Endothelial cell of umbilical vein (primary cell): ENCODE results near the gene GRAMD4. TPM values are rescaled to one million over a fixed set of nuclear protein-coding genes. Genes with fewer than 3 reads are reported as not detected.

ENCODE experiments used
- BruUV-seq: library from RNA; stranded (reverse); fragments of 400-500 nt; replicated peaks from 2 replicates; lab custom pipeline; 2021; lab: Mats Ljungman, UMichigan
- CTCF ChIA-PET: fragments of 300-600, 350-600 bp; sonication (Branson Sonifier 250); formaldehyde crosslinking; loops from one replicate; lab custom pipeline; 2021; ENCODE audit warnings: antibody characterized with exemption, inconsistent platforms; lab: Charles Lee
- POLR2A ChIA-PET: fragments of 300-600, 350-600 bp; sonication (Branson Sonifier 250); formaldehyde crosslinking; loops from one replicate; lab custom pipeline; 2021; ENCODE audit warnings: antibody characterized with exemption, inconsistent platforms; lab: Charles Lee
- DNase-seq: peaks from one replicate; pipeline ENCODE4 v3.0.0-alpha.2; 2011; ENCODE audit warnings: low read depth, low spot score
- FAIRE-seq: peaks from 2 replicates; lab custom pipeline; 2011; peaks lifted over from hg19 to GRCh38; lab: Jason Lieb, UNC
- H2AFZ ChIP-seq: 2 replicates; pipeline ENCODE4 v1.6.0; 2012; ENCODE audit warnings: low read depth, low read length, control low read depth, inconsistent platforms
- H3K27ac ChIP-seq: 2 replicates; pipeline ENCODE4 v1.5.1; 2011; ENCODE audit warnings: low read depth, mild to moderate bottlenecking, control low read depth, low read length, moderate library complexity; ENCODE audit not compliant: insufficient read depth
- H3K27me3 ChIP-seq, 2 experiments: 2 replicates each; pipeline versions ENCODE4 v1.6.0 to v1.6.1; 2011; ENCODE audit warnings: low read length in 2 of 2, mixed read lengths in 1 of 2; ENCODE audit not compliant: control insufficient read depth in 2 of 2, insufficient read depth in 2 of 2
- H3K36me3 ChIP-seq, 2 experiments: 2 replicates in 1 of 2; 3 replicates in 1 of 2; pipeline ENCODE4 v1.5.1; 2011; ENCODE audit warnings: low read length in 2 of 2, mild to moderate bottlenecking in 1 of 2, moderate library complexity in 1 of 2; ENCODE audit not compliant: control insufficient read depth in 2 of 2, insufficient read depth in 2 of 2; ENCODE audit errors: extremely low read depth in 1 of 2
- H3K4me1 ChIP-seq: 3 replicates; pipeline ENCODE4 v1.5.1; 2011; ENCODE audit warnings: mild to moderate bottlenecking, low read length; ENCODE audit not compliant: control insufficient read depth, insufficient read depth; ENCODE audit errors: extremely low read depth
- H3K4me2 ChIP-seq: 2 replicates; pipeline ENCODE4 v1.6.1; 2011; ENCODE audit warnings: low read length, control low read depth, mixed read lengths; ENCODE audit not compliant: insufficient read depth
- H3K4me3 ChIP-seq, 3 experiments: fragments of 200-600 bp in 1 of 3; sonication (generic), shearing (Covaris generic) in 1 of 3; replicated peaks in 1 of 3; 2 replicates each; pipeline ENCODE4 v1.5.1; 2011 to 2016; ENCODE audit warnings: control low read depth in 3 of 3, low read length in 3 of 3, mild to moderate bottlenecking in 2 of 3, inconsistent platforms in 1 of 3, low read depth in 1 of 3, moderate library complexity in 1 of 3; ENCODE audit not compliant: insufficient read depth in 1 of 3
- H3K79me2 ChIP-seq: 2 replicates; pipeline ENCODE4 v1.6.0; 2012; ENCODE audit warnings: low read length, inconsistent platforms; ENCODE audit not compliant: control insufficient read depth, insufficient read depth
- H3K9ac ChIP-seq: replicated peaks from 2 replicates; pipeline ENCODE3; 2011; ENCODE audit warnings: low read length, control low read depth; ENCODE audit not compliant: insufficient read depth; ENCODE audit errors: extremely low read depth
- H3K9me1 ChIP-seq: replicated peaks from 3 replicates; pipeline ENCODE4 v1.6.0; 2011; ENCODE audit warnings: mild to moderate bottlenecking, low read length; ENCODE audit not compliant: control insufficient read depth, insufficient read depth; ENCODE audit errors: extremely low read depth
- H3K9me3 ChIP-seq: replicated peaks from 2 replicates; pipeline ENCODE4 v1.5.1; 2012; ENCODE audit warnings: low read length, inconsistent platforms; ENCODE audit not compliant: control insufficient read depth, insufficient read depth
- H4K20me1 ChIP-seq: replicated peaks from 2 replicates; pipeline ENCODE3; 2011; ENCODE audit warnings: mild to moderate bottlenecking, low read length; ENCODE audit not compliant: control insufficient read depth, insufficient read depth; ENCODE audit errors: extremely low read depth
- EZH2 ChIP-seq: IDR thresholded peaks from 2 replicates; pipeline ENCODE4 v1.6.1; 2012; ENCODE audit warnings: borderline replicate concordance, low read depth, mild to moderate bottlenecking, moderate library complexity, low read length, inconsistent platforms; ENCODE audit not compliant: severe bottlenecking
- FOS ChIP-seq: IDR thresholded peaks from 2 replicates; pipeline ENCODE4 v1.6.1; 2011; ENCODE audit warnings: mild to moderate bottlenecking, low read length, moderate library complexity, borderline replicate concordance; ENCODE audit not compliant: insufficient read depth
- GATA2 ChIP-seq: IDR thresholded peaks from 2 replicates; pipeline ENCODE4 v1.7.0; 2011; ENCODE audit warnings: low read depth, mild to moderate bottlenecking, moderate library complexity, mixed read lengths, low read length; ENCODE audit not compliant: insufficient read length, insufficient read depth
- JUN ChIP-seq: IDR thresholded peaks from 2 replicates; pipeline ENCODE4 v1.6.1; 2011; ENCODE audit warnings: borderline replicate concordance, low read depth; ENCODE audit not compliant: insufficient read length, insufficient read depth
- MYC ChIP-seq: IDR thresholded peaks from one replicate; pipeline ENCODE4 v1.6.1; 2011; ENCODE audit warnings: mild to moderate bottlenecking, low read depth, low read length
- POLR2A ChIP-seq: IDR thresholded peaks from 2 replicates; pipeline ENCODE4 v1.6.1; 2012; ENCODE audit warnings: low read depth, mild to moderate bottlenecking, control low read depth, low read length
- POLR2AphosphoS5 ChIP-seq: IDR thresholded peaks from 2 replicates; pipeline ENCODE4 v1.6.1; 2012; ENCODE audit warnings: low read depth, mild to moderate bottlenecking, control low read depth, low read length, moderate library complexity; ENCODE audit not compliant: insufficient read depth
- dilution Hi-C: fragments of 300-500 bp; cut with MboI; formaldehyde crosslinking; loops from one replicate; pipeline ENCODE4 v1.15.0; 2019; ENCODE audit warnings: low sequenced_read_pairs; ENCODE audit not compliant: extremely low pct_ligation_motif_present
- intact Hi-C: fragments of 100-400 bp; cut with micrococcal nuclease; formaldehyde crosslinking; loops from one replicate; pipeline ENCODE4 v1.10.0; 2022
- polyA plus RNA-seq, 4 experiments: library from polyadenylated mRNA; depleted of rRNA in 3 of 4; stranded (reverse) in 3 of 4; unstranded in 1 of 4; fragments of >200 nt; gene quantifications; 2 replicates each; pipeline versions ENCODE4 v1.2.1 to v1.2.3, GENCODE V29; 2011 to 2012; ENCODE audit warnings: missing spikeins in 1 of 4
- total RNA-seq: library from RNA; stranded (reverse); gene quantifications from 2 replicates; pipeline ENCODE4 v1.2.3, GENCODE V29; 2021
- TF ChIP-seq, protein P1 (sequence below): IDR thresholded peaks from 2 replicates; pipeline ENCODE4 v1.6.1; 2011; ENCODE audit not compliant: insufficient read depth, insufficient read length
- TF ChIP-seq, protein P2 (sequence below), 2 donors: IDR thresholded peaks; 1 replicate in 1 of 2; 2 replicates in 1 of 2; pipeline ENCODE4 v1.5.1; 2011; ENCODE audit warnings: low read length in 2 of 2, mild to moderate bottlenecking in 2 of 2, moderate library complexity in 2 of 2, control low read depth in 1 of 2, inconsistent platforms in 1 of 2, low read depth in 1 of 2; ENCODE audit not compliant: insufficient read depth in 1 of 2; ENCODE audit errors: extremely low read depth in 1 of 2

GRAMD4 gene
- total and polyA plus RNA-seq, 2 donors (not counting 3 experiments of a cell fraction or from before 2014, with no cell fraction given): 5.9 to 14.8 TPM

DNA sequence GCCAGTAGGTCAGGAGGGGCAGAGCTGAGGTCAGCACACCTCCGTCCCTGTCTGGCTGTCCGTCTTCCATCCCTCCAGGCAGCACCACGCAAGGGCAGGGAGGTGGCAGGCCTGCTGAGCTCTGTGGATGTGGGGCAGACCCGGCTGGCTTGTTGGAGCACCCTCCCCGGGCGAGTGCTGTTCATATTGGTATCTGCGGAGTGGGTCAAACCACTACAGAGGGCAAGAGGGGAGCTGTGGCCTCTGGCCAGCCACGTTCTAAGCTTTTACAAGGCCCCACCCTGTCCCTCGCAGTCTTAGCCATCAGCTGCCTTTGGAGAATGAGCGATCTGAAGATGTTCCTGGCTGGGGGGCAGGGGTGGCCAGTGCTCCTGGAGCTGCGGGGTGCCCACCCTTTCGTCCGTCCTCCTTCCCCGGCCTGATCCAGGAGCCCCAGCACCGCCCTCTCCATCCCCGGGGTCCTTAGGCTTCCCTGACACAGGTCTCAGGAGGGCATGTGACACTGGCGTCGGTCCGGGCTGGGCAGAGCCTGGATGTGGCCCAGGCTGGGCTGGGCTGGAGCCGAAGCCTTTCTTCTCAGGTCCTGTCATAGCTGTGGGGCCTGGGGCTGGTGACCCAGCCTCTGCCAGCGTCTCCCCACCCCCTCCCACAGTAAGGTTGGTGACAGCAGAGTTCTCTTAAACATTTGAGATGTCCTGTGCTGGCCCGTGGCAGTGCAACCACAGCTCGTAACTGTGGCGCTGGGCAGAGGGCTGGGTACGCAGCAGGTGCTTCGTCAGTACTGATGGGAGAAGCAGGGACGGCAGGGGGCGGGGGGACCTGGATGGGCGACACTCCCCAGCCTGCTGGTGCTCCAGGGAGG lies 31.7 kb upstream of the GRAMD4 start:
- ChIA-PET POLR2A (no interaction called here), CTCF (interaction anchor here (0.7 kb wide), 1 partner anchor 466 kb away, joined by 5 read pairs; no protein-coding TSS in a partner anchor)
- H4K20me1 ChIP-seq: no peaks in the 10 kb centered on the region
- no peaks in the 10 kb centered on the region for H3K9me1 ChIP-seq
- no peaks in the 10 kb centered on the region for H3K79me2 ChIP-seq
- no peak overlapping the region for H2AFZ ChIP-seq
- no TSS peak for BruUV-seq
- no peak overlapping the region for H3K4me2 ChIP-seq
- no peak overlapping the region for H3K4me3 ChIP-seq
- no peaks in the 10 kb centered on the region for H3K4me1 ChIP-seq
- TF ChIP-seq, protein P1, sequence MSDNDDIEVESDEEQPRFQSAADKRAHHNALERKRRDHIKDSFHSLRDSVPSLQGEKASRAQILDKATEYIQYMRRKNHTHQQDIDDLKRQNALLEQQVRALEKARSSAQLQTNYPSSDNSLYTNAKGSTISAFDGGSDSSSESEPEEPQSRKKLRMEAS: no peak
- no peak for TF ChIP-seq FOS
- no peak for TF ChIP-seq POLR2A
- TF ChIP-seq JUN: no peak
- no peak for TF ChIP-seq POLR2AphosphoS5
- no peak for TF ChIP-seq EZH2
- TF ChIP-seq GATA2: no peak
- TF ChIP-seq, protein P2, sequence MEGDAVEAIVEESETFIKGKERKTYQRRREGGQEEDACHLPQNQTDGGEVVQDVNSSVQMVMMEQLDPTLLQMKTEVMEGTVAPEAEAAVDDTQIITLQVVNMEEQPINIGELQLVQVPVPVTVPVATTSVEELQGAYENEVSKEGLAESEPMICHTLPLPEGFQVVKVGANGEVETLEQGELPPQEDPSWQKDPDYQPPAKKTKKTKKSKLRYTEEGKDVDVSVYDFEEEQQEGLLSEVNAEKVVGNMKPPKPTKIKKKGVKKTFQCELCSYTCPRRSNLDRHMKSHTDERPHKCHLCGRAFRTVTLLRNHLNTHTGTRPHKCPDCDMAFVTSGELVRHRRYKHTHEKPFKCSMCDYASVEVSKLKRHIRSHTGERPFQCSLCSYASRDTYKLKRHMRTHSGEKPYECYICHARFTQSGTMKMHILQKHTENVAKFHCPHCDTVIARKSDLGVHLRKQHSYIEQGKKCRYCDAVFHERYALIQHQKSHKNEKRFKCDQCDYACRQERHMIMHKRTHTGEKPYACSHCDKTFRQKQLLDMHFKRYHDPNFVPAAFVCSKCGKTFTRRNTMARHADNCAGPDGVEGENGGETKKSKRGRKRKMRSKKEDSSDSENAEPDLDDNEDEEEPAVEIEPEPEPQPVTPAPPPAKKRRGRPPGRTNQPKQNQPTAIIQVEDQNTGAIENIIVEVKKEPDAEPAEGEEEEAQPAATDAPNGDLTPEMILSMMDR (IDR thresholded peaks at IDR 0.05; ENCODE audit: extremely low read depth in 1 of 2, insufficient read depth in 1 of 2, low read depth in 1 of 2, low read length in 2 of 2): no peak
- no peak for TF ChIP-seq MYC
- H3K27me3 ChIP-seq: peaks cover 0 to 1% of the 10 kb centered on the region in 2 experiments
- dilution Hi-C loops (no loop called here), intact Hi-C loops (no loop called here)
- DNase-seq (no peak), FAIRE-seq (no peak)
- H3K36me3 ChIP-seq: no peaks in the 10 kb centered on the region
- H3K27ac ChIP-seq: no peak overlapping the region
- H3K9me3 ChIP-seq: no peaks in the 10 kb centered on the region
- H3K9ac ChIP-seq: no peak overlapping the region
